Stimulated activated CD4-positive, alpha-beta T cell treated with anti-CD3 and anti-CD28 coated beads, TNF-alpha, amount 100 ng/mL, for 1 hour (primary cell): Measurements from ENCODE around the gene COL23A1.

Experiments
- DNase-seq, 3 donors: peaks; one replicate each; pipeline ENCODE4 v3.0.0-alpha.2; 2020; ENCODE audit warnings: low read depth in 3 of 3, low spot score in 1 of 3

The COL23A1 gene

DNA sequence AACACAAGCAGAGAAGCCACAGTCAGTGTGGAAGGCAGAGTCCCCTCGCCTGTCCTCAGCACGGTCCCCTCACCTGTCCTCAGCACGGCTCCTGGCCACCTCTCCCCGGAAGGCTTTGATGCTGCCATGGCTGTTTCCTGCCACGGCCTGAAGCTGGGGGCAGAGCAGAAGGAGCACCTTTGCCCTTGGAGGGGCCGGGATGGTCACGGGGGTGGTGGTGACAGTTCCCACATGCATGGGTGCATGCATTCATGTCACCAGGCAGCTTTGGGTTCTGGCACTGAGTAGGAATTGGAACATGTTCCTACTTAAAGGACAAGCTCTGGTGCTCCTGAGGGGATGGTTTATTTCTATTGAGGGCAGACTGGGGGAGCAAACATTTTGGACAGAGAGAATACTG lies 299.8 kb downstream of the COL23A1 start:
- no peak for DNase-seq

DNA sequence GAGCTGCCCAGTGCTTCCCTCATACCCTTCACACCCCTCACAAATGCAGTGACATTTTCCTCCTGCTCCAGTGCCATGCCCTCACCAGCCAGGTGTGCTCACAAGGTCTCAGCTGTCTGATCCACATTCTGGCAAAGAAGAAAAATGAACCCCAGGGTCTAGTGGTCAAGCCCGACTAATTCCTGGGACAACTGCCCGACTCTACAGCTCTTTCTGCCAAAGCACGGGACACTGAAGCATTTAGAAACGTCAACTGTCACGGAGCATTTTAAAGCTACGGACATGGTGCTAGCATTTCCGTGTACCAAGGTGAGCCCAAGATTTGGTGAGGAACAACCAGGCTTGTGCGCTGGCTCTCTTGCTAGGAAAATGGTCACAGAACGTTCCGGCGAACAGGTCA lies 300.8 kb downstream of the COL23A1 start:
- DNase-seq, result no peak

DNA sequence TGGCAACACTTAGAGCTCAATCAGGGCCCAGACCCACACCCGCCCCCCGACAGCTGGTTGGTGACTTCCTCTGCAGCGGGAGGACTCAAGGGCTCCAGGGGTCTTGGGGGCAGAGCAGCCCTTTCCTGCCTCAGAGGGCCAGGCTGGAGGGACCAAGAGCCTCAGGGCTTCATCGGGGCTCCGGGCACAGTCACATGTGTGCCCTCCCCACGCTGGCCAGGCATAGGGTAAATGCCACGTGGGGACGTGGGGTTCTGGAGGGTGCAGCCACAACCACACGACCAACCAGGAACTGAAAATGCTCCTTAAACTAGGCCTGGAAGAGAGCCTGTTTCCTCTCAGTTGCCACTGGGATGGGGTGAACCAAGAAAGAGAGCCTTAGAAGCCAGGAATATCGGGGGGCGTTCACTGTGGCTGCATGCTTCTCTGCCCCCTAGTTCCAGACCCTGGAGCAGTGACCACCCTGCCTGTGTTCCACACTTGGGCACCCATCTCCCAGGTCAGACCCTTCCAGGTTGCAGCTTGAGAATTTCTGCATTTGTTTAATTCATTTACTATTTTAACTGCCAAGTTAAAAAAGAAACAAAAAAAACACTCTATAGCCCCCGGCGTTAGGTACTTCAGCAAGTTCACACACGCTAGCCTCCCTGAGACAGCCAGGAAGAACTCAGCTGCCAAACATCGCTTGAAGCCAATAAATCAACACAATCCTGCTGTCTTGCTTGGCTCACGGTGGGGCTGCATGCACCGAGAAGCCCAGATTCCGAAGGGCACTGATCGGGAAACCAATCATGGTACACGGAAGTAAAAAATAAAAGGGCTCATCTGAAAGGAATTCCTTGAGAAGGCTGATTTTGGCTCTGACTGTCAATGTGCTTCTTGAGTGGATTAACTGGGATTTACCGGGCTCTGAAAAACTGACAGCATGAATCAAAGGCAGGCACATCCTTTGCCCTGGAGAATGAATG lies 301.5 kb downstream of the COL23A1 start:
- DNase-seq, result no peak

DNA sequence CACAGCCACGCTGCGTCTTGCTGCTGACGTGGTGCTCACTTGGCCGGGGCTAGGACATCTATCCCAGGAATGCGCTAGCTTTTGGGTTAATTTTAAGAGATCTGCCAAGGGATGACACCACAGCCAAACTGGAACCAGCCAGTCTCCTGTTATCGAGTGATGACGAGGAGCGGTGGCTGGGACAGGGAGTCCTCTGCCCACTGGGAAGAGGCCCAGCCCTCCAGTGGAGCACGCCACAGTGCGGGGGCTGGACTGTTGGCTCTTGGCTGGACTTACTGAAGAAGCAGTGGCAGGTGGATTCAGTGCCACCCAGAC lies 302.4 kb downstream of the COL23A1 start:
- no peak for DNase-seq

DNA sequence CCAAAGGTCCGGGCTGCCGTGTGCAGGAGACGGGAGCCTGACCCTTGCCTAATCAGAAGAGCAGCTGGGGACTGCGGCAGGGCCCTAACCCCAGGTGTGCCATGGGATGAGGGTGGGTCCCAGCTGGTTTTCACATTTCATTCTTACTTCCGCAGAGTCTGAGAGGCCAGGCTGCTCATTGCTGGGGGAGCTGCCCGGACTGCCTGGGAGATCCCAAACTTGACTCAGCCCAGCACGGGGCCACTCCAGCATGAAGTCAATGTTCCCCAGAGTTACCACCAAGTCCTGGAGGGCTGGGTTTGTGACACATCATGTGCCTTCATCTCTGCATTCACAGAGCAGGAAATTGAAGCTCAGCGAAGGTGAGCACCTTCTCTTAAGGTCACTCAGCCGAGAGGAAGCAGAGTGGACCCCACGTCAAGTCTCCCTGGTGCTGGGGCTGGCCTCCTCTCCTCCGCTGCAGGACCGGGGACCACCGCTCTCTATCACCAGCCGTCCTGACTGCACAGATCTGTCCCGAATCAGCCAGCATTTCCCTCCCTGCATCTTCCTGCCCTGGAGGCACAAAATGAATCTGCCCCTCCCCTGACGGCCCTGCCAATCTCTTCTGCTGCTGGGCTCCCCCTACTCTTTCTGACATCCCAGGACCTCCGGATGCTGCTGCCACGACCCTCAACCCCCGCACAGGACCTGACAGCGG lies 303.0 kb downstream of the COL23A1 start:
- DNase-seq, result no peak

DNA sequence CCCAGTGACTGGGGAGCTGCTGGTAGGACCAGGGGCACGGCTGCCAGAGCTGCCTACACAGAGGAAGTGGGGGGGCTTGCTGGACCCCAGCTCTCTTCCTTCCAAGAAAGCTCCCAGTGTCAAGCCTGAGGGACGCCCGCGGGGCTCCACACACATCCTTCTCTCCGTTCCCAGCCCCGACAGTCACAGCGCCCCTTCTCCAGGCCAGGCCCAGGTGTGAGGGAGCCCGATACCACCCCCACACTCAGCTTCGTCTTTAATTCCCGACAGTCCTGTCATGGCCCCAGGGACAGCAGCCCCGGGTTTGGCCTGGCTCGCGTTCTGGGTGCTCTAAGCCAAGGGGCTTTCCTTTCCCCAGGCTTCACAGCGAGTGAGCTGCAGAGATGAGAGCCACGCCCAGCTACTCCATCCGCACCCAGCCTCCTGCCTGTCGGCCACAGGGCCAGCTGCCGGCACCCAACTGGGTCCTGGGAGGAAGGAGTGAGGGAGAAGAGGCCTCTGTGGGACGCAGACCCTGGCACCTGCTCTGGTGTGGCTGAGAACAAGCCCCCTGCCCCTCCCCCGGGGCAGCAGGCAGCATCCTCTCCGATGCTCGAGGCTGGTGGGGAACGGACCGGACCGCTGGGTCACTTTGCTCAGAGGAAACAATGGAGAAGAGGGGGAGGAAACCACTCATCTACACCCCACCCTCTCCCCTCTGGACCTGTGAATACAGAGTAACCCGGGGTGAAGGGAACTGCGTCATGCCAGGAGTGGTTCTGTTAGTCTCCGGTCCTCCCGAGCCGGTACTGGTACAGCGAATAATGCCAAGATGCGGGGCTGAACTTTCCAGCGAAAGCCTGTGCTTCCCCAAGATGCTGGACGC lies 303.7 kb downstream of the COL23A1 start:
- no peak for DNase-seq

DNA sequence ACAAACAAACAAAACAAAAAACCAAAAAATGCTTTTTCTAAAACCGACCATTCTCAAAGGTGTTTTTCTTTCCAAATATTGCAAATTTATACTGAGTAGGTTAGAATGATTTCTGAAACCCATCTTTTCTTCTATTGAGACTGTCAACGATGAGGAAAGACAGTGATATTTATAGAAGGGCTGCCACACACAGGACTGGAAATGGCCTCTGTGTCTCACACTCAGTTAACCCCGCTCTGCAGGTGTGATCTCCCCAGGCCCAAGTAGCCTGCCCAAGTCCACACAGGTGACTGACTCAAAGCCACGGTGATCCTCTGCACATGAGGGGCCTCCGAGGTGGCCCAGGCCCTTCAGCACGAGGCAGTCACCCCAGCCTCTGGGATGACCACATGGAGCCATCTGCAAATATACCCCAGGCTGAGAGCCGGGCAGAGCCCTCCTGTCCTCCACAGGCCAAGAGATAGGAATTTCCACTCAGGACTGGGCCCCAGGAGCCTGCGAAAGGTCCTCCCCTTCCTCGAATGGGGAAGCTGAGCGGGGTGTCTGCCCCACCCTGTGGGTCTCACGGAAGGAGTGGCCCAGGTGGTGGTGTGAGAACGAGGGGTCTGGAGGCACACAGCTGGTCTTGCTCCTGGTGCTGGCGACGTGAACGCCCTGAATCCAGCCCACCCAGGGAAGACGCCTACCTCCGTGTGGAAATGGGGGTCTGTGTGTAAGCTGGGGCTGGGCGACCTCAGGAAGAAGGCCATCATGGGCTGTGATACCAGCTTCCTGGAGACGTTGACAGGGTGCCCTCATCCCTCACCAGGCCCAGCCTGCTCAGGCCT lies 304.6 kb downstream of the COL23A1 start:
- no peak for DNase-seq

DNA sequence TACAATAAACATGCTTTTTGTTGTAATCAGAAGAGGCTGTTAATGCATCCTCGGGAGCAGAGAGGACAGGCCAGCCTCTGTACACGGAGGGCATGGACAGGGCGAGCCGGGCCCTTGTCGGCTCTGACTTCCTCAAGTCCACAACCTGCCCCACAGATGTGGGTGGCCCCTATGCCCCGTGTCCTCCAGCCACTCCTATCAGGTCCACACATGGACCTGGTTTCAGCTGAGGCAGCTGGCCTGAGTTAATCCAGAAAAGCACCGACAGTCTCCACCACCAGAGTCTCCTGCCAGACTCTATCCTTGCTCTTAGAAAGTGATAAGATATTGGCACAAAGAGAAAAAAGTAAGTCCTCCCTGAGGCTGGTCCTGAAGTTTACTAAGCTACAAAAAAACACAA lies 305.2 kb downstream of the COL23A1 start:
- no peak for DNase-seq

DNA sequence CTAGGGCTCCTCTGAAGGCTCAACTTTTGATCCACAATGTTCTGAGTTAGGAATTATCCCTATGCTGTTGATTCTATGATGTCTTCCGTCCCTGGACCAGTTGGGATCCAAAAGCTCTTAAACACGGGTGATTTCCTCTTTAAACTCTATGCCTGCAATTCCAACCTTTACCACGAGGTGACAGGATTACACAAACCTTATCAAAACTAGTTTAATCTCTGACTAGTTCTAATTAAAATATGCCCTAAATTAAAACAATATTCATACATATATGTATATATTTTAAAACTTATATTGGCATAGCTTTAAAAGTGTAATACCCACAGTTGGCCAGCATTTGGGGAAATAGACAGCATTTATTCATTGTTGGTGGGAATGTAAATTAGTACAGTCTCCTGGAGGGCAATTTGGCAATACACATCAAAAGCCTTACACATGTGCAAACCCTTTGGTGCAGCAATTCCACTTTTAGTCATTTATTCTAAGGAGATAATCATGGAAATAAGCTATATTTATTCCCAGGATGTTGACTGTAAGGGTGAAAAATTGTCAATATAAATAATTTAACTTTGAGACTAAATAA lies 306.0 kb downstream of the COL23A1 start:
- DNase-seq, result no peak

DNA sequence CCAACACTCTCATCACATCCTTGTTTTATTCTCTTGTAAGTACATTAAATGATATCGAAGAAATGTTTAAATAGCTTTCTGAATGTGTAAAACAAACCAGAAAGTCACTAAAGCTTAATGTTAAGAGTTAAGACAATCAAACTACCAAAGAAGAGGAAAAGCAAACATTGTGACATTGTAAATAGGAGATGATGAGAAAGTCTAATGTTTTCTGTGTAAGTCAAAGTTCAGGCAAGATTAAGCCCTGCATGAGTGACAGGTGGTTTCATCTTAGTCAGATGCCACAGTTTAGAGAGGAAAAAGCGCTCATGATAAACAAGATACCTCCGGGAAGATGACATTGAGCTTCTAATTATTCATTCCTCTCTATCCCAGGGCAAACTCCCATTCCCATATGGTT lies 306.7 kb downstream of the COL23A1 start:
- no peak for DNase-seq

DNA sequence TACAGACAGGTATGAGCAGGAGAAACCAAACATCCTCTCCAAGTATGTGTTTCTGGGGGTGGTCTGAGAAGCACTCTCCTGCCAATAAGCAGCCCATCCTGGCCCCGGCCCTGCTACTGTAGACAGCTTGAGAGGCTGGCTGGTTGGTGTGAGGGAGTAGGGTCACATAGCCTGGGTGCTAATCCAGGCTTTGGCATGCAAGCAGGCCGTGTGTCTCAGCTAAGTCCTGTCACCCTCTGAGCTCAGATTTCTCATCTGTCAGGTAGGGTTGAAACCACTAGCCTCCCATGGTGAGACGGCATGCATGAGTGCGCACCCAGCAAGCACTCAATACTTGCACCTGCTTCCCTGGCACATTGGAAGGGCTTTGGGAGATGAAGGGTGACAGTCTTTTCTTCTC lies 307.8 kb downstream of the COL23A1 start:
- no peak for DNase-seq

DNA sequence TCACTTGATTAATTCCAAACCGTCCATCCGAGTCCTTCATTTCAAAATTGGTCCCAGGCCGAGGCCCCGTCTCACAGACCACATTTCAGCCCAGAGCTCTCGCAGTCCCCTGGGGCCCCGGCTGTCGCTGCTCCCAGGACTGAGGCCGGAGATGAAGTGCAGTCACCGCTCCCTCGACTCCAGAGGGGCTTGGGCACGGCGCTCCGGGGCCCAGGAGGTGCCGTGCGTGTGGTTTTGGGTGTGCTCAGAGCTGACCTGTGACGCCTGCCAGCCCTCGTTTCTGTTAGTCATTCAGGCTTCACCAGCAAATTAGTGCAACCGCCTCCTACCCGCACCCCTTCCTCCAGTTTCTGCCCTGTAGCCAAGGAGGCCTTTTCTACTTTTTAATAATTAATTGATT lies 308.9 kb downstream of the COL23A1 start:
- no peak for DNase-seq

DNA sequence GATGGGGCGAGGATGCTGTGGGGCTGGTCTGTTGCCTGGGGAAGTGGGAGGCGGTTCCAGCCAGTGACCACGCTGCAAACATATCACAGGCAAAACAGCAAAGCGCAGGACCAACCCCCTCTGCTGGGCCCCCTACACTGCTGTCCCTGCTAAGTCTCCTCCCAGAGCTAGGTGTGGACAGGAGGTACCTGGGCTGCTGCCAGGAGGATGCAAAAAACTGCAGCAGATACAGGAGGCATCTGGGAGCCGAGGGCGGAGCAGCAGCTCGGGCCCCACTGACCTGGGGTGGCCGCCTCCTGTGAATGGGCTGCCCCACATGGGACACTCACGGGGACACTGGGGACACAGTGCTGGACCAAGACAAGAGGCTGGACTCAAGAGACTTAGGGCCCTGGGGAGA lies 309.6 kb downstream of the COL23A1 start:
- no peak for DNase-seq

DNA sequence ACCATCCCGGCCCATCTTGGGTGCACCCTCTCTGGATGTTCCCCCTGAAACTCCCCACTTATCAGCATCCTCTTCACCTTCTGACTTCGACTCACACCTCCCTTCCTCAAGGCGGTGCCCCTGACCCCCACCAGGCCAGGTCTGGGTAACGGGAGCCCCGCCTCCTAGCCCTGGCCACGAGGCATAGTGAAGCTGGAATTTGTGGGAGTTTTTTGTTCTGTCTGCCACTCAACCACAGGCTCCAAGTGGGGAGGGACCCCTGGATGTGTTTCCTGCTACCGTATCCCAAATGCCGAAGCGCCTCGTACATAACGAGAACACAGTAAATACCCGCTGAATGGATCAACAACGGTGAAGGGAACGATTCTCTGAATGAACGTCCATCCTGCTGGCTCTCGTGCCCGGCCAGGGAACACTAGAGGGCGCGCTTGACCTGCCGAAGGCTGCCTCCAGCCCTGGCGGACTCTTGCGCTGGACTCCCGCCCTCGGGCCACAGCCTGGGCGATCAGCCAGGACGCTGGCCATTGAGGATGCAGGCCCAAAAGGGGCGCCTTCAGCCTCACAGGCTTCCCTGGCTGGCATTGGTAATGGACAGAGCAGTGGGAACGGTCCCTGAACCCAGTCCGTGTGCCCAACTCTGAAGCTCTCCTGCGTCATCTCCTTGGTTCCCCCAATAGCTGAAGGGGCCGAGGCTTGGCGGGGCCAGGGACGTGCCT lies 310.3 kb downstream of the COL23A1 start:
- DNase-seq, result peak in 1 of 3 donors; percentile 49

DNA sequence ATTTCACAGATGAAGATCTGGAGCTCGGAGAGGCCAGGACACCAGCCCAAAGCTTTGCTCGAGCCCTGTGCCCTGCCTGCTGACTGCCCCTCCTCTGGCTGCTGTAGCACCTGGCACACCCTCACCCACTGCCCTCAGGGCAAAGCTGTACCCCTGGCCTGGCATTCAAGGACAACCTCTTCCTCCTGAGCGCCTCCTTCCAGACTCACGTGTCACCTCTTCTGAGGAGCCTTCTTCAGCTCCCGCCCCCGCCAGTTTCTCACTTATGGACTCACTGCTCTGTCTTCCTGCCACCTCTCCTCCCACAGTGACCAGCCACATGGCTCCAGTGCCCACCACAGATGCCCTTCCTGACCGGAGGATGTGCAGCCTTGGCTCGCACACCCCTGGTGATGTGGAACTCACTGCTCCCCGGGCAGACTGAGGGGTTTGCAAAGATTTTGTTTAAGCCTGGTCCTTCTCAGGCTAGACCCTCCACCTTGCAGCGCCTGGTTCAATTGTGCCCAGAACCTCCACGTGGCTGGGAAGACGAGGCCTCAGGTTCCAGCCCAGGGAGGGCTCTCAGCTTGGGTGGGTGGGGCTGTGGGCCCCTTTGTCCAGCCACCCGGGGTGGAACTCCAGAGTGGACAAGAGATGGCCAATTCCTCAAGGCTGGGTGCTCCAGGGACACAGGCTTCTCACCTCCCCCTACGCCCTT lies 311.0 kb downstream of the COL23A1 start:
- no peak for DNase-seq

DNA sequence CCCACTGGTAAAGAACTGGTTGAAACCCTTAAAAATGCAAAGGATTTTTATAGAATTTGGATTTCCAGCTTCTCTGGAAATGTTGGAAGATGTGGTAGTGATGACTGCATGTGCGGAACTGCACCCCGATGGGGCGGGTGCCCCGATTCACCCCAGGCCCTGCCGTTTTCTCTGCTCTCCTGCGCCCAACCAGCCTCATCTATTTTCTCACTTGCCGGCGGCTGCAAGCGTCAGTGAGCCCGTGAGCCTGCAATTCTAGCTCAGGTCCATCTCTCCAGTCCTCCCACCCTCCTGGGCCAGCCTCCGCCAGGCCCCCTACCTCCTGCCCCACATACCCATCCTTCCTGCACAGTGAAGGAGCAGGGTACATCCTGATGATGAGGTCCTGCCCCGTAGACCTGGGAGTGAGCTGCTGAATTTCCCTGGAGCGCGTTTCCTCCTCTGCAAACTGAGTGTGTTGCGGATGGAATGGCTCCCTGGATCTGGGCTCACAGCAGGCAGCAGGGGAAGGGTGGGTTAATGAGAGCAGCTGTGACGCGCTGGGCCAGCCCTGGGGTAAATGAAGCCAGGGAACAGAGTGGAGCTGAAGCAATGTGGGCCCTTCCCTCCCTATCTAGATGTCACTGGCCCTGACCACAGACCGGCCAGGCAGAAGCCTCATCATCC lies 311.7 kb downstream of the COL23A1 start:
- DNase-seq, result no peak

DNA sequence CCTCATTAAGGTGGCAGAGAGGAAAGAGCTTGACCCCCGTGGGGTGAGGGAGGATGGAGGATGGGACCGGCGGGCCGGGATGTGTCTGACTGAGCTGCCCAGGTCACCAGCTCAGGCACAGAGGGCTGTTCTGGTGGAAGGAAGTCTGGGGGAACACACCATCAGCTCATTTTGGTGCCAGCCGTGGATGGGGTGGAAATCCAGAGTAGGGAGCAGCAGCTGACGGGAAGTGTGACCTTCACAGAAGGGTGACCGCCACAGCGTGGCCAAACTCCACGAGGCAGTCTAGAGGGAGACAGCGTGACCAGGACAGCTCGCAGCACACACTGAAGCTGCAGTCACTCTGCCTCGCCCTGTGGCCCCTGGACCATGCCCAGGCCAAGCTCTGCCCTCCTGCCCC lies 312.3 kb downstream of the COL23A1 start:
- no peak for DNase-seq

DNA sequence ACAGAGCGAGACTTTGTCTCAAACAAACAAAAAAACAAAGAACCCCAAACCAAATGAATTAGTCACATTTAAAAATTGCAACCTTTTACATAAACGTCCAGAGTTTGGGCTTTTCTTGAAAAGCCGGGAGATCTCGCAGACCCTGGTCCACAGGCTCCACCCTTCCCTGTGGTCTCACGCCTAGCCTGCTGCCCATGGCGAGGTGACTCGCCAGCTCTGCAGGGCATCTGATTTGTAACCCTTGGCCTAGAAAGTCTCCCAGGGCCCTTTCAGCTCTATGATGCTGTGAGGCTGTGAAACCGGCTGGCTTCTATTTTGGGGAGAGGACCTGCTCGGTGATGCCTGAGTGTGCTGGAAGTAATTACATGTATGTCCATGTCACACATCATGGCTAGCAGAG lies 312.8 kb downstream of the COL23A1 start:
- DNase-seq, result no peak
